HEK293 (cell line): ENCODE data around the gene RASA3.

ENCODE experiments used
- GLI4 ChIP-seq: fragments of 450-650 bp; formaldehyde crosslinking; IDR thresholded peaks from 2 replicates; pipeline ENCODE4 v1.5.1; 2016; ENCODE audit warnings: missing biosample characterization, missing genetic modification characterization
- MZF1 ChIP-seq: fragments of 450-650 bp; formaldehyde crosslinking; IDR thresholded peaks from 2 replicates; pipeline ENCODE4 v1.5.1; 2017; ENCODE audit warnings: missing biosample characterization, missing genetic modification characterization, borderline replicate concordance
- TCF7L2 ChIP-seq: IDR thresholded peaks from 2 replicates; pipeline ENCODE4 v1.6.1; 2011; ENCODE audit warnings: low read depth, mild to moderate bottlenecking, inconsistent platforms, low read length, moderate library complexity, borderline replicate concordance
- ZNF133 ChIP-seq: fragments of 450-650 bp; formaldehyde crosslinking; IDR thresholded peaks from 2 replicates; pipeline ENCODE4 v1.5.1; 2016; ENCODE audit warnings: missing biosample characterization, missing genetic modification characterization
- ZNF140 ChIP-seq: fragments of 450-650 bp; formaldehyde crosslinking; IDR thresholded peaks from 2 replicates; pipeline ENCODE4 v1.5.1; 2016; ENCODE audit warnings: missing biosample characterization, missing genetic modification characterization
- ZNF274 ChIP-seq, 2 experiments: fragments of 200-500 bp in 1 of 2; fragments of 450-650 bp in 1 of 2; sonication (Bioruptor generic) in 1 of 2; formaldehyde crosslinking in 1 of 2; IDR thresholded peaks; 2 replicates each; pipeline versions ENCODE4 v1.5.1 to v1.6.1; 2014 to 2016; ENCODE audit warnings: borderline replicate concordance in 1 of 2, inconsistent platforms in 1 of 2, low read length in 1 of 2, missing biosample characterization in 1 of 2, missing genetic modification characterization in 1 of 2
- ZNF416 ChIP-seq: fragments of 450-650 bp; formaldehyde crosslinking; IDR thresholded peaks from 2 replicates; pipeline ENCODE4 v1.5.1; 2016; ENCODE audit warnings: missing biosample characterization, missing genetic modification characterization
- ZNF549 ChIP-seq: fragments of 450-650 bp; IDR thresholded peaks from 2 replicates; pipeline ENCODE4 v1.5.1; 2018; ENCODE audit warnings: missing biosample characterization, missing genetic modification characterization, mild to moderate bottlenecking, inconsistent platforms, moderate library complexity
- ZNF785 ChIP-seq: fragments of 450-650 bp; formaldehyde crosslinking; IDR thresholded peaks from 2 replicates; pipeline ENCODE4 v1.5.1; 2016; ENCODE audit warnings: missing biosample characterization, missing genetic modification characterization
- TF ChIP-seq, protein P1 (sequence below): fragments of 450-650 bp; formaldehyde crosslinking; IDR thresholded peaks from 2 replicates; pipeline ENCODE4 v1.5.1; 2016; ENCODE audit warnings: missing biosample characterization, missing genetic modification characterization
- TF ChIP-seq, protein P2 (sequence below): fragments of 450-650 bp; formaldehyde crosslinking; IDR thresholded peaks from 2 replicates; pipeline ENCODE4 v1.5.1; 2017; ENCODE audit warnings: missing biosample characterization, missing genetic modification characterization
- TF ChIP-seq, protein P3 (sequence below): fragments of 450-650 bp; formaldehyde crosslinking; conservative IDR thresholded peaks from 2 replicates; pipeline ENCODE4 v1.5.1; 2016; ENCODE audit warnings: low read depth, missing biosample characterization, missing genetic modification characterization
- TF ChIP-seq, protein P4 (sequence below): fragments of 450-650 bp; formaldehyde crosslinking; IDR thresholded peaks from 2 replicates; pipeline ENCODE4 v1.5.1; 2016; ENCODE audit warnings: missing biosample characterization, missing genetic modification characterization

DNA sequence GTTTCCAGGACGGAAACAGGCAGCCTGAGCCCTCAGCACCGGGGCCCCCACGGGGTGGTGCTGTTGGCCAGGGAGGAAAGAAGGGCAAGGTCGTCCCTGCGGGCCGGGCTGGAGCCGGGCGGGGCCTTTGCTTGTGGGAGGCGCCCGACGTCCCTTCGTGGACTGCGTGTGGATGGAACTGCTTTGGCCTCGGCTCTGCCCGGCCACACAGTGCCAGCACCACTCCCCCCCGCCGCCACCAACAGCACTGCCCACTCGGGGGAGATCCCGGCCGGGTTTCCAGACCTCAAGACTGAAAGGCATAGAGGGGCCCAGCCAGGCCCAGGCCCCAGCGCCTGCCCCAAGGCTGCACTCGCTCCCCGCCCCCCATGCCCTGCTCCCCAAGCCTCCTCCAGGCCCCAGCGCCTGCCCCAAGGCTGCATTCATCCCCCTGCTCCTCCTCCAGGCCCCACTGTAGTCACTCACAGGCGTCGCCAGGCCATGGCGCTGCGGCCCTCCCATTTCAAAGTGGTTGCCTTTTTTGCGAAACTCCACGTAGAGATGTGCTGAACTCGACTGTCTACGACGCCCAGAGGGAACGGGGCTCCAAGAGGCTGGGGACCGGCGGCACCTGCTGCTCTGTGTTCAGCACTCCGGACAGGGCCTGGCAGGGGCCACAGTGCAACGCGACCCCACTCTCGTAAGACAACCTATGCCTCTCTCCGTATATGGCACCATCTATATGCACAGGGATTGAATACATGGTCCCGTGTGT, 181.0 kb downstream of the RASA3 start:
- no peak for TF ChIP-seq ZNF133 (tag by site-specific recombination)
- TF ChIP-seq, protein P1, sequence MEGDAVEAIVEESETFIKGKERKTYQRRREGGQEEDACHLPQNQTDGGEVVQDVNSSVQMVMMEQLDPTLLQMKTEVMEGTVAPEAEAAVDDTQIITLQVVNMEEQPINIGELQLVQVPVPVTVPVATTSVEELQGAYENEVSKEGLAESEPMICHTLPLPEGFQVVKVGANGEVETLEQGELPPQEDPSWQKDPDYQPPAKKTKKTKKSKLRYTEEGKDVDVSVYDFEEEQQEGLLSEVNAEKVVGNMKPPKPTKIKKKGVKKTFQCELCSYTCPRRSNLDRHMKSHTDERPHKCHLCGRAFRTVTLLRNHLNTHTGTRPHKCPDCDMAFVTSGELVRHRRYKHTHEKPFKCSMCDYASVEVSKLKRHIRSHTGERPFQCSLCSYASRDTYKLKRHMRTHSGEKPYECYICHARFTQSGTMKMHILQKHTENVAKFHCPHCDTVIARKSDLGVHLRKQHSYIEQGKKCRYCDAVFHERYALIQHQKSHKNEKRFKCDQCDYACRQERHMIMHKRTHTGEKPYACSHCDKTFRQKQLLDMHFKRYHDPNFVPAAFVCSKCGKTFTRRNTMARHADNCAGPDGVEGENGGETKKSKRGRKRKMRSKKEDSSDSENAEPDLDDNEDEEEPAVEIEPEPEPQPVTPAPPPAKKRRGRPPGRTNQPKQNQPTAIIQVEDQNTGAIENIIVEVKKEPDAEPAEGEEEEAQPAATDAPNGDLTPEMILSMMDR (tag by site-specific recombination) = no peak
- TF ChIP-seq ZNF785 (tag by site-specific recombination) = no peak
- no peak for TF ChIP-seq ZNF274 (IDR thresholded peaks at IDR 0.05; ENCODE audit: low read length)
- no peak for TF ChIP-seq ZNF274 (tag by site-specific recombination; IDR thresholded peaks at IDR 0.05; ENCODE audit: borderline replicate concordance)
- no peak for TF ChIP-seq ZNF416
- no peak for TF ChIP-seq MZF1 (tag by site-specific recombination)
- no peak for TF ChIP-seq ZNF140
- TF ChIP-seq, protein P2, sequence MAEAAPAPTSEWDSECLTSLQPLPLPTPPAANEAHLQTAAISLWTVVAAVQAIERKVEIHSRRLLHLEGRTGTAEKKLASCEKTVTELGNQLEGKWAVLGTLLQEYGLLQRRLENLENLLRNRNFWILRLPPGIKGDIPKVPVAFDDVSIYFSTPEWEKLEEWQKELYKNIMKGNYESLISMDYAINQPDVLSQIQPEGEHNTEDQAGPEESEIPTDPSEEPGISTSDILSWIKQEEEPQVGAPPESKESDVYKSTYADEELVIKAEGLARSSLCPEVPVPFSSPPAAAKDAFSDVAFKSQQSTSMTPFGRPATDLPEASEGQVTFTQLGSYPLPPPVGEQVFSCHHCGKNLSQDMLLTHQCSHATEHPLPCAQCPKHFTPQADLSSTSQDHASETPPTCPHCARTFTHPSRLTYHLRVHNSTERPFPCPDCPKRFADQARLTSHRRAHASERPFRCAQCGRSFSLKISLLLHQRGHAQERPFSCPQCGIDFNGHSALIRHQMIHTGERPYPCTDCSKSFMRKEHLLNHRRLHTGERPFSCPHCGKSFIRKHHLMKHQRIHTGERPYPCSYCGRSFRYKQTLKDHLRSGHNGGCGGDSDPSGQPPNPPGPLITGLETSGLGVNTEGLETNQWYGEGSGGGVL = no peak
- TF ChIP-seq TCF7L2 = no peak
- no peak for TF ChIP-seq ZNF549
- TF ChIP-seq, protein P3, sequence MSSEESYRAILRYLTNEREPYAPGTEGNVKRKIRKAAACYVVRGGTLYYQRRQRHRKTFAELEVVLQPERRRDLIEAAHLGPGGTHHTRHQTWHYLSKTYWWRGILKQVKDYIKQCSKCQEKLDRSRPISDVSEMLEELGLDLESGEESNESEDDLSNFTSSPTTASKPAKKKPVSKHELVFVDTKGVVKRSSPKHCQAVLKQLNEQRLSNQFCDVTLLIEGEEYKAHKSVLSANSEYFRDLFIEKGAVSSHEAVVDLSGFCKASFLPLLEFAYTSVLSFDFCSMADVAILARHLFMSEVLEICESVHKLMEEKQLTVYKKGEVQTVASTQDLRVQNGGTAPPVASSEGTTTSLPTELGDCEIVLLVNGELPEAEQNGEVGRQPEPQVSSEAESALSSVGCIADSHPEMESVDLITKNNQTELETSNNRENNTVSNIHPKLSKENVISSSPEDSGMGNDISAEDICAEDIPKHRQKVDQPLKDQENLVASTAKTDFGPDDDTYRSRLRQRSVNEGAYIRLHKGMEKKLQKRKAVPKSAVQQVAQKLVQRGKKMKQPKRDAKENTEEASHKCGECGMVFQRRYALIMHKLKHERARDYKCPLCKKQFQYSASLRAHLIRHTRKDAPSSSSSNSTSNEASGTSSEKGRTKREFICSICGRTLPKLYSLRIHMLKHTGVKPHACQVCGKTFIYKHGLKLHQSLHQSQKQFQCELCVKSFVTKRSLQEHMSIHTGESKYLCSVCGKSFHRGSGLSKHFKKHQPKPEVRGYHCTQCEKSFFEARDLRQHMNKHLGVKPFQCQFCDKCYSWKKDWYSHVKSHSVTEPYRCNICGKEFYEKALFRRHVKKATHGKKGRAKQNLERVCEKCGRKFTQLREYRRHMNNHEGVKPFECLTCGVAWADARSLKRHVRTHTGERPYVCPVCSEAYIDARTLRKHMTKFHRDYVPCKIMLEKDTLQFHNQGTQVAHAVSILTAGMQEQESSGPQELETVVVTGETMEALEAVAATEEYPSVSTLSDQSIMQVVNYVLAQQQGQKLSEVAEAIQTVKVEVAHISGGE (tag by site-specific recombination) = no peak
- no peak for TF ChIP-seq GLI4 (tag by site-specific recombination)
- TF ChIP-seq, protein P4, sequence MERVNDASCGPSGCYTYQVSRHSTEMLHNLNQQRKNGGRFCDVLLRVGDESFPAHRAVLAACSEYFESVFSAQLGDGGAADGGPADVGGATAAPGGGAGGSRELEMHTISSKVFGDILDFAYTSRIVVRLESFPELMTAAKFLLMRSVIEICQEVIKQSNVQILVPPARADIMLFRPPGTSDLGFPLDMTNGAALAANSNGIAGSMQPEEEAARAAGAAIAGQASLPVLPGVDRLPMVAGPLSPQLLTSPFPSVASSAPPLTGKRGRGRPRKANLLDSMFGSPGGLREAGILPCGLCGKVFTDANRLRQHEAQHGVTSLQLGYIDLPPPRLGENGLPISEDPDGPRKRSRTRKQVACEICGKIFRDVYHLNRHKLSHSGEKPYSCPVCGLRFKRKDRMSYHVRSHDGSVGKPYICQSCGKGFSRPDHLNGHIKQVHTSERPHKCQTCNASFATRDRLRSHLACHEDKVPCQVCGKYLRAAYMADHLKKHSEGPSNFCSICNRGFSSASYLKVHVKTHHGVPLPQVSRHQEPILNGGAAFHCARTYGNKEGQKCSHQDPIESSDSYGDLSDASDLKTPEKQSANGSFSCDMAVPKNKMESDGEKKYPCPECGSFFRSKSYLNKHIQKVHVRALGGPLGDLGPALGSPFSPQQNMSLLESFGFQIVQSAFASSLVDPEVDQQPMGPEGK = no peak
